ENCODE data around the gene FBXO42. TPM values are rescaled to one million over a fixed set of nuclear protein-coding genes. Genes with fewer than 3 reads are reported as not detected.

Gene FBXO42
- total and polyA plus RNA-seq, 2 of the 8 experiments (the other 6 are each of a cell fraction or from before 2014, with no cell fraction given): 15.1 to 17.0 TPM

DNA sequence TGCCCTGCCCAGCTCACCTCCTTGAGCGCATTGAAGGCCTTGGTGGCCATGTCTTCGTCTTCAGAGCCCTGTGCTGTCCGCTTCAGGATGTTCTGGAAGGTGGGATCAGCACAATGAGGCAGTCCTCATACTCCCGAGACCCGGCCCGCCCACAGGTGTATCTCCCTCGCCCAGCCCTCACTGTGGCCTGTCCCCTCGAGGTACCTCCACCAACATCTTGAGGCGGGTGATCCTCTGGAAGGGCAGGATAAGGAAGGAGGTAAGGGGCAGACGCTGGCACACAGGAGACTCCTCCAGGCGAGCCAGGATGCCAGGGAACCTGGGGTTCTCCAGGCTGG, 147.0 kb downstream of the FBXO42 start (continued):
- TF ChIP-seq, protein P1, sequence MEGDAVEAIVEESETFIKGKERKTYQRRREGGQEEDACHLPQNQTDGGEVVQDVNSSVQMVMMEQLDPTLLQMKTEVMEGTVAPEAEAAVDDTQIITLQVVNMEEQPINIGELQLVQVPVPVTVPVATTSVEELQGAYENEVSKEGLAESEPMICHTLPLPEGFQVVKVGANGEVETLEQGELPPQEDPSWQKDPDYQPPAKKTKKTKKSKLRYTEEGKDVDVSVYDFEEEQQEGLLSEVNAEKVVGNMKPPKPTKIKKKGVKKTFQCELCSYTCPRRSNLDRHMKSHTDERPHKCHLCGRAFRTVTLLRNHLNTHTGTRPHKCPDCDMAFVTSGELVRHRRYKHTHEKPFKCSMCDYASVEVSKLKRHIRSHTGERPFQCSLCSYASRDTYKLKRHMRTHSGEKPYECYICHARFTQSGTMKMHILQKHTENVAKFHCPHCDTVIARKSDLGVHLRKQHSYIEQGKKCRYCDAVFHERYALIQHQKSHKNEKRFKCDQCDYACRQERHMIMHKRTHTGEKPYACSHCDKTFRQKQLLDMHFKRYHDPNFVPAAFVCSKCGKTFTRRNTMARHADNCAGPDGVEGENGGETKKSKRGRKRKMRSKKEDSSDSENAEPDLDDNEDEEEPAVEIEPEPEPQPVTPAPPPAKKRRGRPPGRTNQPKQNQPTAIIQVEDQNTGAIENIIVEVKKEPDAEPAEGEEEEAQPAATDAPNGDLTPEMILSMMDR (IDR thresholded peaks at IDR 0.05; ENCODE audit: control extremely low read depth in 1 of 3, insufficient read depth in 1 of 3, low read depth in 1 of 3, low read length in 3 of 3): no peak
- TF ChIP-seq CHD1 (IDR thresholded peaks at IDR 0.05; ENCODE audit: low read depth, low read length): no peak
- no peak for TF ChIP-seq SIN3A (conservative IDR thresholded peaks at IDR 0.05 in 1 of 2, IDR thresholded peaks at IDR 0.05 in 1 of 2; ENCODE audit: low read depth in 1 of 2, low read length in 2 of 2)
